ENCODE measurements around the gene CD101.

CD101 gene

DNA sequence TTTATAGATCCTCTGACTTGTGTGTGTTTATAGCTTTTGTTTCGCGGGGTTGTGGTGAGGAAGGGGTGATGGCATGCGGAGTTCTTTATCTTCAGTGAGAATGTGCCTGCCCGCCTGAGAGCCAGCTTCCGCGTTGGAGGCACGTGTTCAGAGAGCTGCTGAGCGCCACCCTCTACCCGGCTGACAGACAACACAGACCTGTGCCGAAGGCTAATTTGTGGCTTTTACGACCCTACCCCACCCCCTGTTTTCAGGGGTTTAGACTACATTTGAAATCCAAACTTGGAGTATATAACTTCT, 14.4 kb upstream of the CD101 start:
- DNase-seq: no peak

DNA sequence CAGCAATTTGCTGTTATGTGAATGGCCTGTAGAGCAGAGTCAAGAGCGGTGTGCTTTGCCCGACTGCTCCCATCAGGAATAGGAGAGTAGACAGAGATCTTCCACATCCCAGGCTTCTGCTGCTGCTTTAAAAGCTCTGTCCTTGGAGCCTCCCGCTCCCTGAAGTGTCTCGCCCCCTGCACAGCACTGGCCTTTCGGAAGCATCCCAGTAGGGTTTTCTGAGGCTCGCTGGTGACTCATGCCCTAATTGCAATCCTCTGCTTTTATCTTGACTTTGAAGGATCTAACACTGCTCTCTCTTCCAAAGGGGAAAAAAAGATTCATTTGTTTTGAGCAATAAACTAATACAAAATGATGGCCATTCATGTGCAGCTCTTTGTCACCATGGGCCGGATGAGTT, 13.3 kb upstream of the CD101 start:
- DNase-seq: no peak

DNA sequence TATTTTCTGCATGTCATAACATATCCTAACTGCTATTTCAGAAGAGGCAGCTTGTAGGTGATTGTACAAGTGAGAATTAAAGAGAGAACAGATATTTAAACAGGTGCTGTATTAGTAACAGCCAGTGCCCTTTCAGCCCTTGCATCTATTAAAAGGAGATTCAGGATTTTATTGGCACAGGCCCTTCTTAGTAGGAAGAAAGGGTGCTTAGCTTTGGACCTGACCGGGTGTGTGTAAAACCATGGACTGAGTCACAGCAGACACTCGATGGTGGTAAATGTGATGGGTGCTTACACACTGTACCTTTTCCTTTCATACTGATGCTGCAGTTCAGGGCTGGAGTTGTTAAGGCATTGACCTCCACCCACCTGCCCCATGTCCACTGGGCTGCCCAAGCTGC, 12.7 kb upstream of the CD101 start:
- DNase-seq: no peak

DNA sequence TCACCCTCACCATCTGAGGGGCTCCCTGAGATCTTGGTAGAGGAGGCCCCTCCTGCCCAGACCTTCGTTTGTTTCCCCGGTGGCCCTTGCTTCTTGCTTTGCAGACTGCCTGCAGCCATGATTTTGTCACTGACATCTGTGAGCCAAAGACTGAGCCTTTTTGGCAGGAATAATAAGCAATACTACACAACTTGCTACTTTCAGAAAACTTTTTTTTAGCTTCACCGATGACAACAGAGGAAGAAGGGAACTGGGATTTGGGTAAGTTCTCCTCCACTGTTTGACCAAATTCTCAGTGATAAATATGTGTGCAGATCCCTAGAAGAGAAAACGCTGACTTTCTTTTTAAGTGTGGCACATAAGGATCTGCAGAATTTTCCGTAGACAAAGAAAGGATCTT, 11.7 kb upstream of the CD101 start:
- no peak for DNase-seq

DNA sequence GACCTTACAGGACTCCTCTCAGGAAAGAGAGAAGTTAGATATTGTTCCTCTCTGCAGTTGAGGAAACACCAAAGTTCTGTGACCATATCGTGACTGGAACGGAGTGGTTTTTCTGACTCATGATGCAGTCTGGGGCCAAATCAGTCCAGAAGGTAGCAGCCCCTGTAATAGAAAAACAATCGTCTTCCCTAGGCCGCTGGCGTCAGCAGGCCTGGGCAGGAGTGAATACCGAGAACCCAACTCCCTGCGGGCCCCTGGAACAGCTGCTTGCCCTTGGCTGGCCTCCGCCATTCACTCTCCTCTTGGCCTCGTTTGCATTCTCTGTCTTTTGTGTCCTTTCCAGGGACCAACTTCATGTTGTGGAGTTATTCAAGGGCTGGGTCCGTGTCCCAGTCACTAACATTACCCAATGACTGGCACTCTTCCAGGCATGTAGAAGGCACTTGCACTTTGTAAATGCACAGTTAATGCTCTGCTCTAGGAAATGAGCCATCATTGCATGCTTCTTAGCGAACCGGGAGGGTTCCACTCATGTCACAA, 10.9 kb upstream of the CD101 start:
- DNase-seq: no peak

DNA sequence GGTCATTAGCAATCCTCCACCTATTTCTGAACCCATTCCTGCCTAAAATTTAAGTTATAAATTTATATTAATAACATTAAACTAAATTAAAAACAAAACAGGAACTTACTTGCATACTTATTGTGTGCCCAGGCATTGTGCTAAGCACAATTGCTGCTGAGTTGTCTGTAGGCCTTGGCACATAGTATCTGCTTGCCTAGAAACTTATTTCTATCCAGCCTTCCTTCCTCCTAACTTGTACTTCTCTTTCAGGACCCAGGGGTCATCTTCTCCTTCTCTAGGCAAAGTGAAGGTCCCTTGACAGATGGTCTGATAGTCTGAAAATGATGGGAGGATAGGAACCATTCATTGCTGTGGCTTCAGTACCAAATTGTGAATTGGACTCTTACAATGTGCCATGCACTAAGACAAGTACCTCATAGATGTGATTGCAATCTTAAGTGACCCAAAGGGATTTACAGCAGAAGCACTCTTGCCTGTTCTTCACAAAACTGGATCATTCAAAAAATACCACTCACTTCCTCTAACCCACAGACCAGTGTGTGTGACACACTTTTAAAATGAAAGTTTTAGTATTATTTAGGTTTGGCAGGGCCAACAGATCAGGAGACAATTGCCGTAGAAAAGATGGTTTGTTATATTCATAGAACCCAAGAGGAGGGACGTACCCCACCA, 10.3 kb upstream of the CD101 start:
- DNase-seq: no peak

DNA sequence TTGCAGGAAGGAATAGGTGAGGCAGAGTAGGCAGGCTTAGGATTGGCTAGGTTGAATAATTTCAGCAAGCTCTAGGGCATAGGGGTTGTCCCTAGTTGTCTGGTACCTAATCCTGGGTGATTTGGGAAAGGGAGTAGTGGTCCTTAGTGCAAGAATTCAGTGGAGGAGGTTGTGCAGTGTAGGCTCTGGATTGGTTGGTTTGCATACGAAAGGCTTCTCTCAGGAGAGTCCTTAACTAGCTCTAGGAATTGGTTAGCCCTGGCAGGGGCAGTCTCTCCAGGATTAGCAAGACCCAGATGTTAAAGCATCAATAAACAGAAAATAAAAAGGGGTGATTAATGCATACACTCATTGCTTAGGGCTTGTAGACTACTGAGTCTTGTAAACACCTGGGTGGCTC, 9.6 kb upstream of the CD101 start:
- no peak for DNase-seq

DNA sequence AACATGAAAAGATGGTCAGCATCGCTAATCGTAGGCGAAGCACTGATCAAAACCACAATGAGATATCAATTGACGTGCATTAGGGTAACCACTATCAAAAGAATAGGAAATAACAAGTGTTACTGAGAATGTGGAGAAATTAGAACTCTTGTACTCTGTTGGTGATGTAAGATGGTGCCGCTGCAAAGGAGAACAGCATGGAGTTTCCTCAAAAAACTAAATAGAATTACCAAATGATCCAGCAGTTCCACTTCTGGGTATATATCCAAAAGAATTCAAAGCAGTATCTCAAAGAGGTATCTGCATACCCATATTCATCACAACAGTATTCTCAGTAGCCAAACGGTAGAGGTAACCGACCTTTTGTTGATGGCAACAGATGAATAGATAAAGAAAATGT, 8.3 kb upstream of the CD101 start:
- no peak for DNase-seq

DNA sequence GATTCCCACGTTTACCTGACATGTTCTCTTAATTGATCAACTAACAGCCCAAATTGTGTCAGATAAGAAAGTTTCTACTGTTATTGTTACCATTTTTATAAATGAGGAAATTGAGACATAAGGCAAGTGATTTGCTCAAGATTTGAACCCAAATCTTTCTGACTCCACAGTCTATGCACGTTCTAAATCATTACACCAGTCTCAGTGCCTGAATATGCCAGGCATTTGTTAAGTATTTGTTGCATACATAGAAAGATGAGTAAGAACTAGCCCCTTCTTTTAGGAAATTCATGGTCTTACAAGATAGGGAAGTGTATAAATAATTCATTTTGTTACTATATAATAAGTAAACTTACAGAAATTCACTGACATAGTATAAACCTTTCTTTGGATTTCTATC, 7.1 kb upstream of the CD101 start:
- DNase-seq: no peak

DNA sequence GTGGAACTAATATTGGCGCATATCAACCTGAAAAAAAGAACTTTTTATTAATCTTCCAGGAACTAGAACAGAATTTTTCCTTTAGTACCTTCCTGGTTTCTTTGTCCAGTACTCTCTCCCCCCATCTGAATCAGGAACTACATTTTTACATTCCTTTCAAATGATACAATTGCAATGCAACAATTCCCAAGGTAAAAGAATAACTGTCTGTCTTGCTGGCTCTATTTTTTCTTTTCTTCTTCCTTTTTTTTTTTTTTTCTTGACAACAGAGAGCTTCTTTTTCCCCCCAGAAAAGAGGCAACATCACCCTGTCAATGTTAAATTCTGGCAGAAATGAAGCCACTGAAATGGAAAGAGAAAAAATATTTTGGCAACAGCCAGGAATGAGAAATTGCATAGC, 4.5 kb upstream of the CD101 start:
- DNase-seq: no peak

DNA sequence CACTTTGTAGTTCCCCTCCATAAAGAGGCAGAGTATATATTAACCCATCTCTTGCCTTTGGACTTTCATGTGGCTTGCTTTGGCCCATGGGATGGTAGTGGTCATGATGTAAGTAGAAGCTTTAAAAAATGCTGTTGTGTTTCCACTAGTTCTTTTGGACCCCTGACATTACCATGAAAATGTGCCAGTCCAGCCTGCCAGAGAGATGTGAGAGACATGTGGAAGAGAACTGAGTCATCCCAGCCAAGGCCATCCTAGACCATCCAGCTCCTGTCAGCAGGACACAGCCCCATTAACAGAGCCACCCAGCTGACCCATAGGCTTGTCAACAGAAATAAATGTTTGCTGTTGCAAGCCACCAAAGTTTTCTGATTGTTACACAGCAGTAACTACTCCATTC, 3.9 kb upstream of the CD101 start:
- DNase-seq: no peak

DNA sequence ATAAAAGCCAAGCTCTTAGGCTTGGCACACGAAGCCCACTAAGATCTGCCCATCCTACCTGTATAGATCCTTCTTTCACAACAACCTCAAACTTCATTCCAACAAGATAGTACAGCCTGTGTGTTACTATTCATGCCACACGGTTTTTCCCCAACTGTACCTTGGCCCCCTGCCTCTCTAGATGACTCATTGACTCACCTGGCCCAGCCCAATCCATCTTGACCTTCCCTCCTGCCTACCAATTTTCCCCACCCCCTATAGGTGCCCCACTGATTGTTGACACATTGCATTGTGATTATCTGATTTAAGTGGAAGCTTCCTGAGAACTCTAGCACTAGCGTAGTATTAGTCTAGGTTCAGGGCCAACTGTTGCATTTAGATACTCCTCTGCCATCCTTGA, 2.0 kb upstream of the CD101 start:
- DNase-seq: peak; percentile 39

DNA sequence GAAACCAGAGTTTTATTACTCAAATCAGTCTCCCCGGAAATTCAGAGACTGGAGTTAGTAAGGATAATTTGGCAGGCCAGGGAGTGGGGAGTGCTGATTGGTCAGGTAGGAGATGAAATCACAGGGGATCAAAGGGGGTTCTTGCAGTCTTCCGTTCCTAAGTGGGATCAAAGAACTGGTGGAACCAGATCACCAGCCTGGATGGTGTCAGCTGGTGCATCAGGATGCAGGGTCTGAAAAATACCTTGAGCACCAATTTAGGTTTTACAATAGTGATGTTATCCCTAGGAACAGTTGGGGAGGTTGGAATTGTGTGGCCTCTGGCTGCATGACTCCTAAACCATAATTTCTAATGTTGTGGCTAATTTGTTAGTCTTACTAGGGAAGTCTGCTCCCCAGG, 1.4 kb upstream of the CD101 start:
- no peak for DNase-seq

DNA sequence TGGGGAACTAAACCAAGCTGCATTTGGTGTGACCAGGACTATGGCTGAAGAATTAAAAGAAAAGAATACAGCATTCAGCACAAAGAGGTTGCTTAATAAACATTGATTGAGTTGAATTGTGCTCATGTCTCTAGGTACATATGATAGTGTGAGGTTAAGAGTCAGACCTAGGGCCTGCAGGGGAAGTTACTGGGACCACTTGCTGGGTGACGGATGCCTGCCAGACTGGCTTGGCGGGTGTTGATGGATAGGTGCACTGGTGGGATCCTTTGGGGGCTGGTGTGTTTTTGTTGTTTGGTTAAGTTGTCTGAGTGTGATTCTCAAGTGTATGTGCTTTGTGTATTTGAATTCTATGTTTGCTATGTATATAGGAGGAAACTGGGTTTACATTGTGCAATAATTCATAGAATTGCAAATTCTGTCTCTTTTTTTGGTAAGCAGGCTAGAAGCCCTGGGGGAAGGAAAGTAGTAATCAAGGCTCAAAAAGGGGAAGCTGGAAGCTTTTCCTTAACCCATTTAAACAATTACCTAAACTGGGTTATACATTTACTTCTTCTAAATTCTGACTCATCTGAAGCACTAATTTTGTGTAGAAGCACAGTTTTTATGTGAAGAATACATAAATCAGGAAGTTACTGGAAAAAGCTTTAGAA, 1.8 kb downstream of the CD101 start:
- DNase-seq: no peak

DNA sequence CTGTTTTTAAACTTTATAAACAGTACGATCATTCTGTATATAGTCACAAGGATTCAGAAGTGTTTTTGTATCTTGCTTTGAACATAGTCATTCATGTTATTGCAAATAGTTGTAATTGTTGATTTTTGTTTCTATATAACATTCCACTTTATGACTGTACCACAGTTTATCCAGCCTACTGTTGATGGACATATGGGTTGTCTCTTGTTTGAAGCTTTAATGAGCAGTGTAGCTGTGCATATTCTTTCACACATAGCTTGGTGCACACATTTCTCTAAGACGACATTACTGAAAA, 6.1 kb downstream of the CD101 start:
- no peak for DNase-seq

DNA sequence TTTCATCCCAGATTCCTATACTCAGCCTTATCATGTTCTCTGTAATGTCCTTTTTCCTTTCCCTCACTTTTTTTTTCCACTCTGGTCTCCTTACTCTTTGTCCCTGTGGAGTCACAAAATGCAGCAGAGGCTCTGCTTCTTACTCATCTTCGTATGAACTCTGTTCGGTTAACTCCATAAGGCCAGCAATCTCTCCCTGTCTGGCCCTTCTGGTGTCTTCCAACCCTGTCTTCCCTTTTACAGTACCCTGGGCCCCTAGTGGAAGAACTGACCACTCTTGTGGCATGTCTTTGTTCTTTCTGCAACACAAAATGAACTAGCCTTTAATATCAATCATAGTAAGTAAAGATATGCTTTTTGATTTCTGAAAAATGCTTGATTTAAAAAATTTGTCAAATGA, 7.1 kb downstream of the CD101 start:
- DNase-seq: no peak

DNA sequence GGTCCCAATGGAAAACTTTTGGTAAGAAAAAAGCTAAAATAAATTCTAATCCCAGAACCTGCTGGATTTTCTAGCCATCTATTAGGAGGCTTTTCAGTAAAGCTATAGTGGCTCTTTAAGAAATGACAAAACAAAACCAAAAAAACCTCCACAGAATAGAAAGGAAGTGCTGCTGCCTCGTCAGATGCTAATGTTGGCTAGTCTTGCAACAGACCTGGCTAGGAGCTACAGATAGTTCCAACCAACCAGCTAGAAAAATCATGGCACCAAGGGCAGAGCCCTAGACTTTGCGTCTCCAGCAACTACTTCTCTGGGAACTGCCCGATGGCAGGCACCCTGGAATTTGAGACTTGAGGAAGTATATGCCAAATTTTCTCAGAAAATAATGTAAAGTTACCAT, 7.6 kb downstream of the CD101 start:
- DNase-seq: no peak

DNA sequence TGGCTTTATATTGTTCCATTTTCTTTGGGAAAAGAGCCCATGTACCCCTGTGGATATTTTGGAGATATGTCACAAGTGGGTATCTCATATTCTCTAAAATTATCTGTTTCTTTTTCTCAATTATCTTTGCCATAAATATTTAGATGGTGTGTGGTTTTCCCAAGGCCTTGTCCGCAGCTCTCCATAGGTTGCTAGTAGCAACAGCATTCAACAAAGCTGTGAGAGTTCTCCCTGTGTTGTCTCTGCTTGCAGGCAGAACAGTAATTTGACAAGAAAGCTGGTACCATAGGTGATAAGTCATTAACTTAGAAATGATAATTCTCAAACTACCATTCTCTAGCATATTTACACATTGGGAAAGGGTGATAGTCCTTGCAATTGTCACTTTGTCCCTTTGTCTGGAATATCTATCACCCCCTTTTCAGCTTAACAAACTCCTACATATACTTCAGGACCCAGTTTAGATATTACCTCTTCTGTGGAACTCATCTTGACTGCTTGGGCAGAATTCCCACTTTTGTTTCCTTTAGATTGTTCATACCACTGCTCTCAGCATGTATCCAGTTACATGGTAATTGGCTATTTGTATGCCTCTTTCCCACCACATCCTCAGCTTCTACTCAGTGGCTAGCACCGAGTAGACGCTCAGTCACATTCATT, 8.9 kb downstream of the CD101 start:
- DNase-seq: no peak

DNA sequence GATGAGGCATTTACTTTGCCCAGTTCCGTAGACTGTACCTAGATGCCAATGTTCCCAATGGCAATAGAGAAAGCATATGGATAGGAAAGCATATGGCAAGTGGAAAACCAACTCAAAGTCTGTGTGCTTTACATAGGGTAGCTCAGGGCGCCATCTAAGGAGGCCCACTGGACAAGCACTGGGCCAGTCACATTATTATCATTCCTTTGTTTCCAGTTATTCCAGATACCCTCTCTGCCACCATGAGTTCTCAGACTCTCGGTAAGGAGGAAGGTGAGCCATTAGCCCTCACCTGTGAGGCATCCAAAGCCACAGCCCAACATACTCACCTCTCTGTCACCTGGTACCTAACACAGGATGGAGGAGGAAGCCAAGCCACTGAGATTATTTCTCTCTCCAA, 9.8 kb downstream of the CD101 start:
- DNase-seq: no peak

DNA sequence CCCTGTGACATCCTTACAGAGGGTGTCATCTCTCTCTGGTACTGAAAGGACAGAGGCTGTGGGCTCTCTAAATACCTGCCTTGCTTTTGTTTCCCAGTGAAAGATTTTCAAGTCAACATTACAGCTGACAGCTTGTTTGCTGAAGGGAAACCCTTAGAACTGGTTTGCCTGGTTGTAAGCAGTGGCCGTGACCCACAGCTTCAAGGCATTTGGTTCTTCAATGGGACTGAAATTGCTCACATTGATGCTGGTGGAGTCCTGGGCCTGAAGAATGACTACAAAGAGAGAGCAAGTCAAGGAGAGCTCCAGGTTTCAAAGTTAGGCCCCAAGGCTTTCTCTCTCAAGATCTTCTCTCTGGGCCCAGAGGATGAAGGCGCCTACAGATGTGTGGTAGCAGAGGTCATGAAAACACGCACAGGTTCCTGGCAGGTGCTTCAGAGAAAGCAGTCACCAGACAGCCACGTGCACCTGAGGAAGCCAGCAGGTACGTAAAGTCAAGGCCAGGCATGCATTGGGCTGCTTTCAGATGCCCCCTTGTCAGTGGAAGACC, 11.8 kb downstream of the CD101 start:
- DNase-seq: peak; percentile 38

DNA sequence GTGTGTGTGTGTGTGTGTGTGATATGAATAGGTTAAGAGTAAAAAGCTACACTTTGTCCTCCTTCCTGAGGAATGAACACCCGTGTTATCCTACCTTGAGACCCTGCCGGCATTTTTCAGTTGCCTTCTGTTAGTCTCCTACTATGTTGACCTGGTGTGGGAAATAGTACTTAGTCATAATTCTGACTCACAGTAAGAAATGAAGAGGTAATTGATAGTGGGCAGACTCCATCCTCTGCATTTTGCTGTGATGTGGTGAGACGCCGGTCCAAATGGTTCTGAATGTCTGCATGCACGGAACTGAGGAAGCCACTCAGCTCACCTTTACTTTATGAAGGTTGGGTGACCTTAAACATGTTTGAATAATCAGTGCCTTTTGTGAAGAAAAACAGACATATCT, 12.6 kb downstream of the CD101 start:
- no peak for DNase-seq

DNA sequence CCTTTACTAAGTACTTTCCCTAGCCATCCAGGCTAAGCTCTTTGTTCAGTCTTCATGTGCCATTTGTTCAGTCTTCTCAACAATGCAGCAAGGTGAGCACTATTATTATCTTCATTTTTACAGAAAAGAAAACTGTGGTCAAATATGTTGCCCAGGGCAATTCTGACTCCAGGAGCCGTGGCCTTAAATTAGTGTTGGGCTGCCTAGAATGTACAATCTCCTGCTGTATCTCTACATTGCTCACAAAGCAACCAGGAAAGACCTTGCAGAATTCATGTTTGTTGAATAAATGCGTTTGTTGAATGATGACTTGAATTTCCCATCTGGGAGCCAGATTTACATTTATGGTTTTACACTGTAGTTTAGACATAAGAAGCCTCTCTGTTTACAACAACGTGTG, 14.2 kb downstream of the CD101 start:
- peak; percentile 95 for DNase-seq

DNA sequence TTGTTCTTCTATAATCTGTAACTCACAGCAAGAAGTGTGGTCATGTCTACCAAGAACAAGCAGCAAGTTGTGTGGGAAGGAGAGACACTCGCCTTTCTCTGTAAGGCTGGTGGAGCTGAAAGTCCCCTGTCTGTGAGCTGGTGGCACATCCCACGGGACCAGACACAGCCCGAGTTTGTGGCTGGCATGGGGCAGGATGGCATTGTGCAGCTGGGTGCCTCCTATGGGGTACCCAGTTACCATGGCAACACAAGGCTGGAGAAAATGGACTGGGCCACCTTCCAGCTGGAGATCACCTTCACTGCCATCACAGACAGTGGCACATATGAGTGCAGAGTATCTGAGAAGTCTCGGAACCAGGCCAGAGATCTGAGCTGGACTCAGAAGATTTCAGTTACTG, 15.5 kb downstream of the CD101 start:
- DNase-seq: peak; percentile 45

DNA sequence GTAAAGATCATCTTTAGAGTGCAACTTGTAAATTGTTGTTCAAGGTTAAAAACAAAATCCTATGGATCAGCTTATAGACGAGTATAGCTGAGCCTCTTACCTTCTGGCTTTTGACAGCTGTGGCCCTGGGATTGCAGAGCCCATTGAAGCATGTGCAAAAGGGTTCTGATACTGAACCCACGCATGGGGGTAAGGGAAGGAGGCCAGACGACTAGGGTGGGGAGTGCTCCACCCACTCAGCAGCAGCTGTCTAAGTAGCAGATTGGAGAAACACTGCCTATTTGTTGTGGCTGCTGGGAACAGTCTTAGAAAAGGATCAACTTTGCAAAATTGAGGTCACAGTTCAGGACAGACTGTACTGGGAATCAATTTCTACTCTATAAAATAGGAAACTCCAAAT, 16.1 kb downstream of the CD101 start:
- DNase-seq: peak; percentile 66

Data from NCI-H69 (cell line).